Cardiac fibroblast (primary cell): ENCODE data around the gene PRPF19.

Experiments
- DNase-seq, 2 donors: peaks; one replicate each; pipeline versions ENCODE4 v3.0.0 to v3.0.0-alpha.2; 2010; ENCODE audit warnings: low read depth in 2 of 2
- H3K4me3 ChIP-seq, 2 donors: replicated peaks in 1 of 2; 1 replicate in 1 of 2; 2 replicates in 1 of 2; pipeline ENCODE4 v1.5.1; 2011; ENCODE audit warnings: low read depth in 2 of 2, low read length in 2 of 2, mild to moderate bottlenecking in 2 of 2, moderate library complexity in 1 of 2
- CTCF ChIP-seq: IDR thresholded peaks from one replicate; pipeline ENCODE4 v1.5.1; 2011; ENCODE audit warnings: low read depth, mild to moderate bottlenecking, low read length, inconsistent platforms

PRPF19 gene

DNA sequence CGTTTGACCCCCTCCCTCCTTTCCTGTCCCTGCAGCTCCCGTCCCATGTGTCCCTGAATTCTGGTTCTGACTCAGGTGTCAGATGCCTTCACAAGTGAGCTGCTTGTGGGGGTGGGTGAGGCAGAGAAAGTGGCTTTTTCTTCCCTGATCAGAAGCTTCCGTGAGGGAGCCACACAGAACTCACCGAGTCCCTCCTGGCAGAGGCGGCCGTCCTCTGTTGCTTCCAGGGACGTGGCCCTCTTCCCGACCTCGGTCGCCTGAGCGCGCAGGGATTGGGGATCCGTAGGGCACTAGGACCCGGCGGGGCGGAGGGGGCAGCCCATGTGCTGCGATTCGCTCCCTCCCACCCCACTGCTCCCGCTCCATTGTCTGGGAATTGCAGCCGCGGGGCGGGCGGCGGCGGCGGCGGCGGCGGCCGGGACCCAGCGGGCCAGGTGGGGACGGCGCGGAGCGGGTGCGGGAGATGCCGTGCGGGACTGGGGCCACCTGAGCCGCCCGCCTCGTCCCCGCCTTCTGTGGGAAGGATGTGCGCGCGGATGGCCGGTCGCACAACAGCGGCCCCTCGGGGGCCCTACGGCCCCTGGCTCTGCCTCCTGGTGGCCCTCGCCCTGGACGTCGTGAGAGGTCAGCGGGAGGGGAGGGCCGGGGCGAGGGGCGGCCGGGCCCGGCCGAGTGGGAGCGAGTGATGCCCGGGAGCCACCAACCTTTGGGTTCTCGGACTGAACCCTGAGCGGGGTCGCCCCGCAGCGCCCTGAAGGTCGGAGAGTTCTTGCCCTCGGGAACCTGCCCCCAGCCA is 17.9 kb upstream of the PRPF19 start, which contains the start of gene TMEM132A:
Gene TMEM132A (plus strand): TSS at position 351 of the 796 bp plus-strand sequence. CDS start 174 bp downstream, at position 525.
- peak within 1 kb of the TSS; percentile 69 to 80 for H3K4me3 ChIP-seq
- TF ChIP-seq CTCF = no peak
- peak; percentile 64 to 66 for DNase-seq

- no peak for TF ChIP-seq CTCF
- no peak for DNase-seq
- peak overlapping the region in 1 of 2 donors; percentile 80 for H3K4me3 ChIP-seq
Measured at GRCh38 chr11:60923800-60924109, 17.4 kb upstream of the PRPF19 start.

- no peak for TF ChIP-seq CTCF
- H3K4me3 ChIP-seq = no peak overlapping the region
- DNase-seq = no peak
Measured at GRCh38 chr11:60923326-60923725, 16.9 kb upstream of the PRPF19 start.

DNA sequence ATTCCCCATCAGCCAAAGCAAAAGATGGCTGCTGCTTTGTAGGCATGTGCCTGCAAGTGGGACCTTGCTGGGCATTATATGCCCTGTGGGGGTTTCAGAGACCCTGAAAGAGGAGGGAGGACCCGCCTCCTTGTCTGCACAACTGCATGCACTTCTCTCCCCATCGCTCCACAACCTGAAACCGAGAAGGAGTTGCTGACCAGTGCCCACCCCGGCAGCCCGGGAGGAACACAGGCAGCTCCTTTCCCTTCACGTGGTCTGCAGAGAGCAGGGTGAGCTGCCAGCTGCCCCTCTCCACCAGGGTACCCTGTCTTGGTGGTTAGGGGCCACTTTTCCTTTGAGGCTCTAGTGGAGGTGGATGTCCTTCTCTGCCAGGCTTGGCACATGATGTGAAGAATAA is 16.5 kb upstream of the PRPF19 start:
- no peak for TF ChIP-seq CTCF
- DNase-seq = no peak
- H3K4me3 ChIP-seq = no peak overlapping the region

DNA sequence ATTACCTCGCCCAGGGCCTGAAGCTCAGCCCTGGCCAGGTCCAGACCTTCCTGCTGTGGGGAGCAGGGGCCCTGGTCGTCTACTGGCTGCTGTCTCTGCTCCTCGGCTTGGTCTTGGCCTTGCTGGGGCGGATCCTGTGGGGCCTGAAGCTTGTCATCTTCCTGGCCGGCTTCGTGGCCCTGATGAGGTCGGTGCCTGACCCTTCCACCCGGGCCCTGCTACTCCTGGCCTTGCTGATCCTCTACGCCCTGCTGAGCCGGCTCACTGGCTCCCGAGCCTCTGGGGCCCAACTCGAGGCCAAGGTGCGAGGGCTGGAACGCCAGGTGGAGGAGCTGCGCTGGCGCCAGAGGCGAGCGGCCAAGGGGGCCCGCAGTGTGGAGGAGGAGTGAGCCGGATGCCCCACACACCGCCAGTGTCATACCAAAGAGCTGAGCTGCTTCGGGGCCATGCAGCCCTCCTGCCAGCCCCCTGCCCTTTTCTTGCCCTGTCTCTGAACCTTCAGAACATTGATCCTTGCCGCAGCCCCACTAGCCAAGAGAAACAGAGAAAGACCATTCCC is 15.5 kb upstream of the PRPF19 start:
- TF ChIP-seq CTCF = no peak
- DNase-seq = no peak
- H3K4me3 ChIP-seq = no peak overlapping the region

- TF ChIP-seq CTCF = no peak
- no peak overlapping the region for H3K4me3 ChIP-seq
- DNase-seq = no peak
Measured at GRCh38 chr11:60921259-60921658, 14.9 kb upstream of the PRPF19 start.
